NCI-H1694 treated with DMSO at 0.1 percent for 48 hours (cell line): ENCODE results near the gene CWC22.
"Not testable (repeated sequence)": the region's sequence is repeated elsewhere in the genome, so short reads cannot be mapped to it uniquely, and the experiment has no call there.

Experiments used
- DNase-seq: peaks from one replicate; lab custom pipeline; 2025; lab: John Stamatoyannopoulos, UW

CWC22 gene

DNA sequence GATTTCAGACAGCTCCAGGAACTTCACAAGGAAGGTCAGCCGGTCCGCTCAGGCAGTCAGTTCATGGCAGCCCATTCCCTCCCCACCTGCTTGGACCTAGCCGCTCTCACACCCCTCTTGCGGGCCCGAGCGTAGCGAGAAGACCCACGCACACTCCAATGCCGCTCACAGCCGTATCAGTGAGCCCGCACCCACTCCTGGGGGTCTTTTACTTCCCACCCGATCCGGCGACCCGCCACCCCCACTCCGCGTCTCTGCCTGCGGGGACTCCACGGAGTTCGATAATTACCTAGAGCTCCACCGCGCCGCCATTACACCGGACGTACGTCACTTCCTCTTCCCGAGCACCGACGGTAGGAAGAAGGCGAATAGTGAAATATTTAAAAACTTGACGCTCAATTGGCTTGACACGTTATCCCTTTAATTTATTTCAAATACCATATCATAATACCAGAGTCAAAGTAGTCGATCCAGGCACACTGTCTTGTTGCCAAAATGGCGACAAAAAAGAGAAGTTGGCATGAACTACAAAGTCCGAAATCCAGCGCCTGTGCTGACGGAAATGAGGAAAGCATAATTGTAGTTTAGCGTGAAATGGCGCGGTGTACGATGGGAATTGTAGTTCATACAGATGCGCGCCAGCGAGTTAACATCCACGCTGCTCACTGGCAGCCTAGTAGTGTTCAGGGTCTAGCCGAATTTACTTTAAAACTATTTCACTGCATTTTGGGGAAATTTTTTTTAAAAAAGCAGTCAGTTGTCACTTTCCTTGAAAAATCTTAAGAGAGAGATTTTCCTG lies at the start of gene CWC22:
Gene CWC22 (minus strand): TSS at position 517 of the 799 bp plus-strand sequence. CDS start 13,956 bp downstream, outside the sequence.
- DNase-seq = peak; percentile 95

DNA sequence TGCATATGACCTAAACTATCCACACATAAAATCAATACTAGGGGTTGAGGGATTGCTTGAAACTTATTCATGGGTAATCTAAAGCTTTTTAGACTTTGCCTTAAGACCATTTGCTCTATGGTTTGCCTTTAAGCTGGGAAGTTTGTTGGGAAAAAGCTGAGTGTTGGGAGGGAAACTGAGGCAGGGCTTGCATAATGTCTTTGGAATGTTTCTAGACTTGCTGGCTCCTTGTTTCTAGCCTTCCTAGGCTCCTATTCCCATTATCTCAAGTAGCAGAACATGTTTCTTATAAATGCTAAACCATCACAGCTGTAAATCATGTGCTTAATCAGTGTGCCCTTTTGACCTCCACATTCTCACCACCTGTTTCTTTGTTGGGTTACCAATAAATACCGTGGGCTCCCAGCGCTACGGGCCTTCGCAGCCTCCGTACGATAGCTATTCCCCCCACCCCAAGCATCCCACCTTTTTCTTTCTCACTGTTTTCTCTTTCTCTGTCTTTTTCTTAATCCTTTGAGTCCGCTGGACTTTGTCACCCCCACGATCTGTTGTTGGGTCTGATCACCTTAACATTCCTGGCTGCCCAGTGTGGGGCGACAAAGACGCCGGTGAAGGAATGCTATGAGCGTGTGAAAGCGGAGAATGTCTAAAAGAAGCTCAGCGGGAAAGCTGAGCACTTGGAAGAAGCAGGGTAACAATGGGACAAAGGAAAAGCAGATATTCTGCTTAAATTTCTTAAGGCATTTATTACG lies 49.4 kb upstream of the CWC22 start:
- DNase-seq = no peak

DNA sequence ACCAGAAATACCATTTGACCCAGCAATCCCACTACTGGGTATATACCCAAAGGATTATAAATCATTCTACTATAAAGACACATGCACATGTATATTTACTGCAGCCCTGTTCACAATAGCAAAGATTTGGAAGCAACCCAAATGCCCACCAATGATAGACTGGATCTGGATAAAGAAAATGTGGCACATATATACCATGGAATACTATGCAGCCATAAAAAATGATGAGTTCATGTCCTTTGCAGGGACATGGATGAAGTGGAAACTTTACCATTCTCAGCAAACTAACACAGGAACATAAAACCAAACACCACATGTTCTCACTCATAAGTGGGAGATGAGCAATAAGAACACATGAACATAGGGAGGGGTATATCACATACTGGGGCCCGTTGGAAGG lies 47.5 kb upstream of the CWC22 start:
- not testable (repeated sequence) for DNase-seq

DNA sequence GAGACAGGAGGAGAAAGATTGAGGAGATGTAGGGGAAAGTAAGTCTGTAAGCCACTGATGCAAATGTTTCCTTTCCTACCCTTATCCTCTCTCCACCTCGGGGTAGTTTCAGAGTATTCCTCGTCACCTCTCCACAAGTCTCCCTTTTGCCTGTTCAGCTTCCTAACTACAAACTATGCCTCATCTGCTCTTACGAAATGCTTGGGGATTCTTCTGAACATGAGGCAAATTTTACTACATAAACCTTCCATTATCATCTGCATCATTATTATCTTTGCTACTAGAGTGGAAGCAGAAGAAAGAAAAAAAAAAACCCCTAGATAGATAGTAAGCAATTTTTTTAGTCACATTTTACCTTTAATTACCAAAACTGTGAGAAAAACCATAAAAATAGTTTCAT lies 43.1 kb upstream of the CWC22 start:
- no peak for DNase-seq

DNA sequence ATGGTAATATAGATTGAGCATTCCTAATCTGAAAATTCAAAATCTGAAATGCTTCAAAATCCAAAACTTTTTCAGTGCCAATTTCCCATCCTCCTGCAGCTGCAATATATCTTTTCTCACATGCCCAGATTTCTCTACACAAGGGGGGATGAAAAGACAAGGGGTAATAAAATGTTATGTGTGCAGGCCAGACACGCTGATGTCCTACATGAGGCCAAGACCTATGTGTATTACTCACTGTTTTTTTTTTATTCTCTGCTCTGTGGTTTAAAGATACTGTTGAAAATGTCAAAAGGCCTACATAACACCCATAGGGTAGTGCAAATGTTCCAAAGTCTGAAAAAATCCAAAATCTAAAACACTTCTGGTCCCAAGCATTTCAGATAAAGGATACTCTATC lies 41.2 kb upstream of the CWC22 start:
- no peak for DNase-seq

DNA sequence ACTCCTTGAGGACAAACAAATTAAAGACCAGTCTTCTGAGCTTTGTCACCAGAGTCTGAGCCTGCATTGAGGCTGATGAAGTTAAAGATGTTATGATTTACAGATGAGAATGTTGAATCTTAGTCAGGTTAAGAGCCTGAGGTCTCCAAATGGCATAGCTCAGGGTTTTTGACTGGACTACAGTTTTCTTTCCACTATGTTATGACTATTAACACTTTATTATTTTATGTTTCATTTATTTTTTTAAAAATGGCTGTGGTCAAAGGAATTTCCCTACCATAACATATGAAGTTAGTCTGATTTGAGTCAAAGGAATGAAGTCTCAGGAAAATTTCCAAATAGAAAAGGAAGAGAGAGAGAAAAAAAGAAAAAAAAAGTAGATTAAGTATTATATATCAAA lies 39.7 kb upstream of the CWC22 start:
- no peak for DNase-seq

DNA sequence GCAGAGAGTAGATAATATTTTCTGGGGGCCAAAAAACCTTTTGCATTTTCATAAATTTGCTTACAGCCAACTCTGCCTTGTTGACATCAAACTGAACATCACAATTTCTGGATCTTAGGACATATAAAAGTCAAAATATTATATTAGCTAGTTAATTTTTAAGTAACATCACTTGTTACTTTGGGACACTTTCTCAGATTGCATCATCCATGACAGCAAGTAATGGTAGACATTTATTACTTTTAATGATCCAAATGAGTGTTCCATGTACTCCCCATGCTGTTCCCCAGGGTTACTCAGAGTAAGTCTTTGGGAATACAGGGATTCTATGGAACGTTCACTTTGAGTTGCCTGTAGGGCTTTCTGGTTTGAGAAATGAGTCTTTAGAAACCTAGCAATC lies 39.1 kb upstream of the CWC22 start:
- DNase-seq = no peak

DNA sequence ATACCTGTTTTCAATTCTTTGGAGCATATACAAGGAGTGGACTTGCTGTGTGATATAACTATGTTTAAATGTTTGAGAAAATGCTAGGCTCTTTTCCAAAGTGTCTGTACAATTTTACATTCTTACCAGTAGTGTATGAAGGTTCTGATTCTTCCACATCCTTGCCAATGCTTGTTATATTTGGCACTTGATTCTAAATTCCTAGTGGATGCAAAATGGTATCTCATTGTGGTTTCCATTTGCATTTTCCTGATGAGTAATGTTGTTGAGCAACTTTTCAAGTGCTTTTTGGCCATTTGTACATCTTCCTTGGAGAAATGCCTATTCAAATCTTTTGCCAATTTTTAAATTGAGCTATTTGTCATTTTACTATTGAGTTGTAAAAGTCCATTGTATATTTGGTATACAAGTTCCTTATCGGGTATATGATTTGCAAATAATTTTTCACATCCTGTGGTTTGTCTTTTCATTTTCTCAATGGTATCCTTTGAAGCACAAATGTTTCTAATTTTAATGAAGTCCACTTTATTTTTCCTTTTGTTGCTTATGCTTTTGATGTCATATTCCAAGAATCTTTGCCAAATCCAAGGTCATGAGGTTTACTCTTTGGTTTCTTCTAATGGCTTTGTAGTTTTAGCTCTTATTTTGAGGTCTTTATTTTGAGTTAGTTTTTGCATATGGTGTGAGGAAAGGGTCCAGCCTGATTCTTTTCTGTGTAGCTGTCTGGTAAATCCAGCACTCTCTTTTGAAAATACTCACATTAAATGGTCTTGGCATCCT lies 33.2 kb upstream of the CWC22 start:
- no peak for DNase-seq

DNA sequence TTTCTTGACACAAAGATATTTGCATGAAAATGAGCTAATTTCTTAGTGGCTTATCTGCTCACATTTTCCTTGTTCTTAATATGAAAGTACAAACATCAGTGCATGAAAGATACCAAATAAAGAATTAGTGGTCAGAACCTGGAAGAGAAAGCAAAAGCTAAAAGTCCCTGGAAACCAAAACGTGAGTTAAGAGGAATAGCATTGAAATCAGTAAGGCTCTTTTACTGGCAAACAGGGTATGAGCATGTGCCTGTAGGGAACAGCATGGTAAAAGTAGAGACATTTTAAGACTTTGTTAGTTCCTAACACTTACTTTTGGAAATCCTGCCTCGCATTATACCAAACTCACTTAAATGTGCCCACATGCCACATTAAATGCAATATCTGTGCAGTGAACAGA lies 31.9 kb upstream of the CWC22 start:
- DNase-seq = no peak

DNA sequence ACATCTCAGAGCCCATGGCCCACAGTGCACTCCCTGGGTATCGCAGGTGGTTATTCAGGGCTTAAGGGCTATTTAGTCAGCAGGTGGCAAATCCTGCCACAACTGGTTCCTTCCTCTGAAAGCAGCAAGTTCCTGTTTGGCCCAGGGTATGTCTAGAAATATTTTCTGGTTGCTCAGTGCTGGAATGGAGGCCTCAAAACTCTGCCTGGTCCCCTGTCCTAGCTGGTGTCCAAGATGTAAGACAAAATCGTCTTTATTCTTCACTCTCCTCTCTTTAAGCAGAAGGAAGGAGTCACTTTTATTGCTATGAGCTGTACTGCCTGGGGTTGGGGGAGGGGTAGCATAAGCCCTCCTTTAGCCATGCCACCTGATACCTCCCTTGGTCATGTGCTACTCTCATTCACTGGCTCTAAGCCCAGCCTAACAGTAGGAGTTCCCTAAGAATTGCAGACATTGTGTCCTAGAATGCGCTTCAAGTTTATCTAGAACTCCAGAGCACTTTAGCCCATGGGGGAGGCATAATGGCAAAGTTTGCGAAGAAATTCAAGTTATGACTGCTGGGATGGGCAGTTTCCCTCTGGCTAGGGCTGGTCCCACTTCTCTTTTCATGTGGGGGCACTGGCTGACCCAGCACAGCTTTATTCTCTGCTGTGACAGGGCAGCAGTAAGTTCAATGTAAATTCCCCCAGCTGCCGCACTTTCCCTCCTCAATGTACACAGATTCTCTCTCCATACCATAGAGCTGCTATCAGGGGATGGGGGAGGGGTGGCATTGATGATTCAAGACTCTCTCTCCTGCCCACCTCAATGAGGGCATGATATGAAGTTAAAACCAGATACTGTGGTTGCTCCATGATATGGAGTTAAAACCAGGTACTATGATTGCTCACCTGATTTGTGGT lies 27.1 kb upstream of the CWC22 start:
- no peak for DNase-seq

DNA sequence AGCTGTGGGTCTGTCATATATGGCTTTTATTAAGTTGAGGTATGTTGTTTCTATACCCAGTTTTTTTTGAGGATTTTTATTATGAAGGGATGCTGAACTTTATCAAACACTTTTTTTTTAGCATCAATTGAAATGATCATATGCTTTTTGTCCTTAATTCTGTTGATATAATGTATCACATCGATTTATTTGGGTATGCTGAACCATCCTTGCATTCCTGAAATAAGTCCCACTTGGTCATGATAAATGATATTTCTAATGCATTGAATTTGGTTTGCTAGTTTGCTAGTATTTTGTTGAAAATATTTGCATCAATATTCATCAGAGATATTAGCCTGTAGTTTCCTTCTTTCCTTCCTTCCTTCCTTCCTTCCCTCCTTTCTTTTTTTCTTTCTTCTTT lies 22.5 kb upstream of the CWC22 start:
- no peak for DNase-seq

DNA sequence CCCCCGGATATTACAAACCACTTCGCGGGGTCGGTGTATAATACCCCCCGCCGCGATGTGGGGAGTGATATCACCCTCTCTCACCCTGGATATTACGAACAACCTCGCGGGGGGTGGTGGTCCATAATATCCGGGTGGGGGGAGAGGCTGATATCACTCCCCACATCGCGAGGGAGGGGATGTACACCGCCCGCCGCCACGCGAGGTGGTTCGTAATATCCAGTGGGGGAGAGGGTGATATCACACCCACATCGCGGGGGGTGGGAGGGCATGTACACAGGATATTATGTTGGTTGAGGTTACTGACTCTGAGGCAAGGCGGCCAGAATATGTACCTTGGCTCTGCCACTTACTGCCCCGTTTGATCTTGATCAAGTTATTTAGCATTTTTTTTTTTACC lies 14.8 kb upstream of the CWC22 start:
- DNase-seq = no peak

DNA sequence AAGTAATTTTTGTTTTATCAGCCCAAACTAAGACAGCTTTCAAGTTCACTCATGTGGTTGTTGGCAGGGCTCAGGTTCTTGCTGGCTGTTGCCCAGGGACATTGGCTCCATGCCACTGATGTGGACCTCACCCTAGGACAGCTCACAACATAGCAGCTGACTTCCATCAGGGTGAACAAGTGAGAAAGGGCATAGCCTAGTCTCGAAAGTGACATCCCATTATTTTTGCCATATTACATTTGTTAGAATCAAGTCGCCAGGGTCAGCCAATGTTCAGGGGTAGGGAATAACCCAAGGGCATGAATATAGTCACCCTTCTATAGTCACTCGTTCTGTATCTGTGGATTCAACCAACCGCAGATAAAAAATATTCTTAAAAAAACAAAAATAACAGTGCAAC lies 10.7 kb upstream of the CWC22 start:
- no peak for DNase-seq

DNA sequence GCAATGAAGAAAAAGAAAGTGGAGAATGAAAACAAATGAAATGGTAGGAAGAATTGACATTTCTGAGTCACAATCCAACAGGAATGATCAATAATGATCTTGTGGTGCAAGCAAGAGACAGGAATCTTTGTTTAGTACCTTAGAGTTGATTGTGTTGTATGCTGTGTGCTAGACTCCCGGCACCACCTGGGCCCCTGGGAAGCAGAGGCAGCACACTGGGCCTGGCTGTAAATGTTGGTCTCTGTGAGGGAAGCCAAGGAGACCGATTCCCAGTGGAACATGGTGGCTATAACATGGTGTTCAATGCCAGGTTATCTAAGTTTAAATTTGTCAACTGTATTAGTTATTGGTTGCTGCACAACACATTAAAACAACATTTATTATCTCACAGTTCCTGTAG lies 9.8 kb upstream of the CWC22 start:
- no peak for DNase-seq

DNA sequence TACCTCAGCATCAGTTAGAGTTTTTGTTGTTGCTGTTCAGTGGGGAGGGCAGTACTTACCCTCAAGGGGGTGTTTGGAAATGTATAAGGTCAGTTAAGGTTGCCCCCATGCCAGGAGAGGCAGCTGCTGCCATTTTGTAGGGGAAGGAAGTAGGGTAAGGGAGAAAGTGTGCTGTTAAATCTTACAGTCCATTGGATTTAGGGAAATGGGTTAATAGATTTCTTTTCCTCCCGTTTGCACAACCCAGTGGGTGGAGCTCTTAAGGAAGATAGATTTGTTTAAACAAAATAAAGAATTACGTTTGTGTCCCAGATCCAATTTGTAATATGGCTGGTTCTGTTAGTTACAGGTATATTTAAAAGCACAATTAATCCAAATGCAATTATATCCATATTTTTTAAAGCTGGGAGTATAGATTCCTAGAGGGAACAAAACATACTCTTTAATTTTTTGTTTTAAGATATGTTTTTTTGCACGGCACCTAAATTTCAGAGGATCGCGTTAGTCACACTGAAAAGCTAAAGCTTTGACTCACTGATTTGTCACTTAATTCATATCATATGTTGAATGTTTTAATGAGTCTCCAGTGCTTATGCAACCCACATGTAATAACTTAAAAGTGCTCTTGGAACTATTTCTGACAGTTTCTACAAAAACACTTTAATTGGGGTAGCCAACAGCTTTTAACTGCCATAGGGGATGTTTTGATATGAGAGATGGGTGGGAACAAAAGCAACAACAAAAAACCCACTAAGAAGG lies 9.0 kb upstream of the CWC22 start:
- no peak for DNase-seq

DNA sequence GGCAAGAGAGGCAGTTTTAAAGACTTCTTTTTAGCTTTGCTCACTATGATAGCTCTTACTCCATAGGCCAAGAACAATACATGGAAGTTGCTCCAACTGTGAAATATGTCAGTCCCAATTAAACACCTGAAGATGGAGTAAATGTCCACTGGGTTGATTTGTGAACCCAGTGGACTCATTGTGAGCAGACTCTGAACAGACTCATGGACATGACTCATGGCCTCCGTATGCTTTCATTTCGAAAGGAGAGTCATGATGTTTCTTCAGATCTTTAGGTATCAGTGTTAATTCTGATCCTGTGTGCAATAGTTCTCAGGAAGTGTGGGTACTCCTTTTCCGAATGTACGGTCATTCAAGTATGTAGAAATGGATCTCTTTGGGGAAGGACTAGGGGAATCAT lies 5.4 kb upstream of the CWC22 start:
- no peak for DNase-seq

DNA sequence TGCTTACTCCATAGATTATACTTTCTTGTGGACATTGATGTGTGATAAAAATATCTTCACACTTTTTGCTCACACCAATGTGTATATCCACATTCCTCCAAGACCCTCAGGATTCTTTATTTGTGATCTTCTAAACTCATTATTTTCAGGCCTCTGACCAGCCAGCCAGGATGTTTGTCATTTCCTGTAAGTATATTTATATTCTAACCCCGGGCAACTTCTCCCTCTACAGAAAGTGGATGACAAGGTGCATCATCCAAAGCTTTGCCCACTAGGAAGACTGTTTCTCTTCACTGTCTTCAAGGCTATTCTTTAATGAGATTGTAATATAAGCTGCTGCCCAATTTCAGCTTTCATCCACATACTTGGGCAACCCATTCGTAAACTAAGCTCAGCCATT lies 3.6 kb upstream of the CWC22 start:
- no peak for DNase-seq

DNA sequence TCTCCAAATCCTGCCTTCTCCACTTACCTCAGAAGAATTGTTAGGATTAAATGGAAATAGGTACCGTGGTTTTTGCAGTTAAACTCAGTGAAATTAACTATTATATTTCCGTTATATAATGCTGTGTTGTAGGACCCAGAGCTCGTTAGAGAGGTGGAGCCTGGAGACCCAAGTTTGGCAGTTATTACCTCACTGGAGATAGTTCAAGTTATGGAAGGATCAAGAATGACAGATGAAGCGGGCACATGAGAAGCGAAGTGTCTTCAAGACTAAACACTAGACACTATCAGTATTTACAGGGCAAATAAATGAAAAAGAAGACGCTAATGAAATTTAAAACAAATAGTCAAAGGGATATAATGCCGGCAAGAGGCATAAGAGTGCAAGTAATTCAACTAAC lies 866 bp downstream of the CWC22 start:
- no peak for DNase-seq

DNA sequence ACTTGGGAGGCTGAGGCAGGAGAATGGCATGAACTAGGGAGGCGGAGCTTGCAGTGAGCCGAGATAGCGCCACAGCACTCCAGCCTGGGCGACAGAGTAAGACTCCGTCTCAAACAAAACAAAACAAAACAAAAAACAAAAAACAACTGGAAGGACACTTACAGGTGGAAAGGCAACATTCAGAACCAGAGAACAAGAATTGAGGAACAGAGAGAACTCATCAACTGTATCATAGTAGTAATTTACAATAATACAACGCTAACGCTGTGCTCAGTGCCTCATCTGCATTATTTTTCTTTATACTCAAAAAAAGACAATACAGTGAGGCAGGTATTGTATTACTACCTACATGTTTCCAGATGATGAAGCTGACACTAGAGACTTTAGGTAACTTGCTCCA lies 1.6 kb downstream of the CWC22 start:
- DNase-seq = not testable (repeated sequence)

DNA sequence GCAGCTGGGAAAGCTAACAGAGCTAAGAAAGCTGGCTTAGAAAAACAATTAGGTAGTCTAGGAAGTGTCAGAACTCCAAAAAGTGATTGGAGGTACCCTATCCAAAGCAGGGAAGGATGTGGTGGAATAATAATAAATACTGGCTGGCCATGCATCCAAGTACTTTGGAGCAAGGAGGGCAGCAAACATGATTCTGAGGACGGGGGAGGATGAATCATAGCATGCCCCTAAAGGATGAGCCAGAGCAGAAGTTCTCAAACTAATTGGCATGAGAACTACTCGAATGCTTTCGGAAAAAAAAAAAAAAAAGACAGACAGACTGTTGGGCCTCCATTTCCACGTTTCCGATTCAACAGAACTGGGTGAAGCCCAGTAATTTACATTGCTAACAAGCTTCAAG lies 2.4 kb downstream of the CWC22 start:
- DNase-seq = no peak

DNA sequence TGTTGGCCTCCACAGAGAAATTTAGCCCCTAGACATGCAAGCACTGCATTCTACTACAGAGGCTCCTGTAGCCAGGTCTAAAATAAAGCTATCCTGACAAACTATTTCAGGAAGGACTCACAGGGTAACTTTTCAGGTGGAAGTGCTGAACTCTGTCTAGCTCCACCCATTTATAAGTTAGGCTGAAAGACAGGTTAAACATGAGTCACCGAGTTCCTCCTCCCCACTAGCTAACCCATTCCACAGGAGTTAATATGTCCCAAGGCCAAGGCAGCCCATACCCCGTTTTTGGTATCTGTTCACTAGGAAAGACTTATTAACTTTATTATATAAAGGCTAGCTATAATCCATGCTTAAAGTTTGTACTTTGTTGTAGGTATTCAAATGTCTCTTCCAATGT lies 3.5 kb downstream of the CWC22 start:
- no peak for DNase-seq
